VCaP (cell line): ENCODE measurements around the gene SUZ12.

Experiments
- H3K27ac ChIP-seq: fragments of 450-650 bp; 2 replicates; pipeline ENCODE4 v1.5.1; 2017
- CTCF ChIP-seq: fragments of 450-650 bp; conservative IDR thresholded peaks from 2 replicates; pipeline ENCODE4 v1.5.1; 2017; ENCODE audit warnings: mild to moderate bottlenecking, moderate library complexity

Gene SUZ12

GRCh38 chr17:32006957-32007462, 70.2 kb downstream of the SUZ12 start, which contains the start of gene LRRC37B:
Gene LRRC37B (plus strand): TSS chr17:32007383. CDS start chr17:32021393, 14,010 bp downstream.
- H3K27ac ChIP-seq, result peak within 1 kb of the TSS; percentile 95
- TF ChIP-seq CTCF, result peak; percentile 99

GRCh38 chr17:32007463-32008298, 70.9 kb downstream of the SUZ12 start:
- peak overlapping the region; percentile 95 for H3K27ac ChIP-seq
- peak; percentile 63 for TF ChIP-seq CTCF

DNA sequence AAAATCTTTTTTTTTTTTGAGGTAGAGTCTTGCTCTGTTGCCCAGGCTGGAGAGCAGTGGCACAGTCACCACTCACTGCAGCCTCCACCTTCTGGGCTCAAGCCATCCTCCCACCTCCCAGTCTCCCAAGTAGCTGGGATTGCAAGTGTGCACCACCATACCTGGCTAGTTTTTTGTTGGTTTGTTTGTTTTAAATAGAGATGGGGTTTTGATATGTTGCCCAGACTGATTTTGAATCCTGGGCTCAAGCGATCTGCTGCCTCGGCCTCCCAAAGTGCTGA, 72.4 kb downstream of the SUZ12 start:
- no peak for TF ChIP-seq CTCF

GRCh38 chr17:32010114-32010513, 73.3 kb downstream of the SUZ12 start:
- no peak for TF ChIP-seq CTCF
- H3K27ac ChIP-seq, result no peak overlapping the region

More for the DNA sequence above, 72.4 kb downstream of the SUZ12 start:
- H3K27ac ChIP-seq, result peak overlapping the region; percentile 95

DNA sequence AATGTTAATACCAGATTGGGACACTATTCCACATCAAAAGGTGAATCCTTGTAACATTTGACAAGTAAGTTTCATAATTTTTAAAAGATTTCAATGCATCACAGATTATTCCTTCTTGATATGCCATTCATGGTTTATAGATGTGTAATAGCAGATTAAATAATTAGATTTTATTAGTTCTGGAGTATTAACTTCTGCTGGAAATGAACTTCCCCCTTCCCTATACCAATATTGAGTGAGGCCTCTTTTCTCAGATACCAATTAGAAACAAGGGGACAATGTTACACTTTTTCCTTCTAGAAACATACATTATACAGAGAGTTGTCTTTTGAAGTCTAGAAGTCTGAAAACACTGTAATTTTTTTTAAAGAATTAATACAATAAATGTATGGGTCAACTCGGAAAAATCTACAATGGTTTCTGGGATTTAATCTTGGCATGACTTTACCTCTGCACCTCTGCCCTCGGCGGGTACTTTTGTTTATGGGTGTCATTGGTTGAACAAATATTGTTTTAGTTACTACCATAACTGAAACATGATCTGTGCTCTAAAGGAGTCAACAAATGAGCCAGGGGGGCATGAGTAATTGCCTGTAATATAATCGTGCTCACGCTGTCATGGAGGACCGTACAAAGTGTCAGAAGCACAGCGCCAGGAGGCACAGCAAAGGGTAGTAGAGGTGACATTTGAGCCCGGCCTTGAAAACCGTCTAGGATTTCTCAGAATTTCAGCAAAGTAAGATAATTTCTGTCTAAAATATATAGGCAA, 78.6 kb downstream of the SUZ12 start:
- TF ChIP-seq CTCF, result no peak
- H3K27ac ChIP-seq, result no peak overlapping the region

DNA sequence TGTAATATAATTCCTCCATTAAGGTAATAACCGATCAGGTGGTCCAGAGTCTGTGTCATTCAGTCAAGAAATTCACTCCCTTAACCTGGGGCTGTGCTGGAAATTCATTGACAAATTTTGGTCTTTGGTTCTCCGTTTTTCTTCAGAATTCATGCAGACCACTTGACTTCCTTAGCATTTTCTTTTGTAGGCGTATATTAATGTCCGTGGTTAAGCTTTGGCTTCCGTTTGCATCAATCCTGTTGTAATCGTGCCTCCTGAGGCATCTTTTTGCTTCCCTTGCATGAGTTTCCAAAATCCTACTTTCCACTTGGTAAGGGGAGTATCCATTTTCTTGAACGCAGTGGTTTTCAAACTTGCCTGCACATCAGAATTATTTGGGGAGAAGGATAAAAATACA, 79.4 kb downstream of the SUZ12 start:
- no peak overlapping the region for H3K27ac ChIP-seq
- TF ChIP-seq CTCF, result no peak

DNA sequence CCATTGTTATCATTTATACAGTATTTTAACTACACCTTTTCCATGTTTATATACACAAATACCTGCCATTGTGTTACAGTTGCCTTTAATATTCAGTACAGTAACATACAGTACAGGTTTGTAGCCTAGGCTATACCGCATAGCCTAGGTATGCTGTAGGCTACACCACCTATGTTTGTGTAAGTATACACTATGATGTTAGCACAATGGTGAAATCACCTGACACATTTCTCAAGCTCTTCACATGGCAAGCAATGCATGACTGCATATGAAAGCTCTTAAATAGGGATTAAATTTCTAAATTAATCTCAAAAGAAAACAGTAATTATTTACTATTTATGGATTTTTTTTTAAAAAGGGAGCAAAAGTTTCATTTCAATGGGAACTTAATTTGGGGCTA, 82.4 kb downstream of the SUZ12 start:
- no peak overlapping the region for H3K27ac ChIP-seq
- TF ChIP-seq CTCF, result no peak
